K562 (cell line): ENCODE data around the gene NUP62. TPM values are rescaled to one million over a fixed set of nuclear protein-coding genes. Genes with fewer than 3 reads are reported as not detected.

ENCODE experiments used
- ATF1 ChIP-seq, 2 experiments: fragments of 450-650 bp in 1 of 2; IDR thresholded peaks; 2 replicates each; pipeline ENCODE4 v1.6.1; 2016; ENCODE audit warnings: missing compliant biosample characterization in 1 of 2, missing genetic modification characterization in 1 of 2
- BCOR ChIP-seq: fragments of 450-650 bp; IDR thresholded peaks from 2 replicates; pipeline ENCODE4 v1.6.1; 2016
- CEBPZ ChIP-seq: fragments of 150-350 bp; IDR thresholded peaks from 2 replicates; pipeline ENCODE4 v1.6.1; 2014; ENCODE audit warnings: low read depth, mild to moderate bottlenecking, low read length, borderline replicate concordance
- HCFC1 ChIP-seq: IDR thresholded peaks from 2 replicates; pipeline ENCODE4 v1.6.1; 2012; ENCODE audit warnings: low read depth, low read length, improper control_type of control experiment
- KDM2B ChIP-seq: fragments of 250-450 bp; sonication (Bioruptor Pico); IDR thresholded peaks from 2 replicates; pipeline ENCODE4 v1.8.0; 2021; ENCODE audit warnings: mild to moderate bottlenecking, moderate library complexity
- L3MBTL2 ChIP-seq: fragments of 450-650 bp; IDR thresholded peaks from 2 replicates; pipeline ENCODE4 v1.6.1; 2016; ENCODE audit warnings: mild to moderate bottlenecking, moderate library complexity
- MEIS2 ChIP-seq: fragments of 450-650 bp; IDR thresholded peaks from 2 replicates; pipeline ENCODE4 v1.6.1; 2014; ENCODE audit warnings: mild to moderate bottlenecking; ENCODE audit not compliant: partially characterized antibody
- NFE2L1 ChIP-seq: fragments of 450-650 bp; IDR thresholded peaks from 2 replicates; pipeline ENCODE4 v1.6.1; 2016; ENCODE audit warnings: missing genetic modification characterization, low read depth, mild to moderate bottlenecking, missing compliant biosample characterization, moderate library complexity, borderline replicate concordance
- RBFOX2 ChIP-seq: fragments of 200-400 bp; formaldehyde crosslinking; IDR thresholded peaks from 2 replicates; pipeline ENCODE4 v1.6.1; 2017; ENCODE audit warnings: low read depth, mild to moderate bottlenecking, low read length, moderate library complexity
- RFX7 ChIP-seq: fragments of 250-450 bp; sonication (Bioruptor Pico); IDR thresholded peaks from 2 replicates; pipeline ENCODE4 v1.5.1; 2021; ENCODE audit warnings: mild to moderate bottlenecking
- RHOXF2B ChIP-seq: fragments of 250-450 bp; sonication (Bioruptor Pico); conservative IDR thresholded peaks from 2 replicates; pipeline ENCODE4 v1.5.1; 2021
- TSC22D4 ChIP-seq: fragments of 450-650 bp; IDR thresholded peaks from 2 replicates; pipeline ENCODE4 v1.6.1; 2016; ENCODE audit warnings: missing genetic modification characterization, missing biosample characterization, control low read depth
- XRCC3 ChIP-seq: fragments of 450-650 bp; IDR thresholded peaks from 2 replicates; pipeline ENCODE4 v1.6.1; 2017; ENCODE audit warnings: mild to moderate bottlenecking, moderate library complexity
- ZBTB12 ChIP-seq: fragments of 250-450 bp; sonication (Bioruptor Pico); IDR thresholded peaks from 2 replicates; pipeline ENCODE4 v1.4.0; 2020
- ZEB2 ChIP-seq: fragments of 450-650 bp; IDR thresholded peaks from 2 replicates; pipeline ENCODE4 v1.6.1; 2016
- ZNF75A ChIP-seq: fragments of 450-650 bp; formaldehyde crosslinking; IDR thresholded peaks from 2 replicates; pipeline ENCODE4 v1.4.0; 2020; ENCODE audit warnings: mild to moderate bottlenecking
- ZNF79 ChIP-seq: fragments of 250-450 bp; sonication (Bioruptor Pico); IDR thresholded peaks from 2 replicates; pipeline ENCODE4 v1.4.0; 2020; ENCODE audit warnings: low read depth, mild to moderate bottlenecking, moderate library complexity
- polyA plus RNA-seq, 8 experiments: library from polyadenylated mRNA; depleted of rRNA in 4 of 8; stranded (reverse) in 5 of 8; unstranded in 3 of 8; fragments of >200 nt; fragmentation: Nextera tagmentation in 2 of 8; fragmentation: Illumina TruSeq in 1 of 8; extraction: Ambion mirVana in 2 of 8; extraction: Trizol in 1 of 8; gene quantifications; 2 replicates each; pipeline versions ENCODE4 v1.2.1 to v1.2.3, GENCODE V29; 2011 to 2014; ENCODE audit warnings: inconsistent platforms in 1 of 8, missing spikeins in 1 of 8
- total RNA-seq, 7 experiments: library from RNA; depleted of rRNA in 6 of 7; stranded (reverse); fragments of >200 nt in 6 of 7; fragmentation: Illumina TruSeq in 2 of 7; extraction: Trizol in 2 of 7; gene quantifications; 2 replicates each; pipeline versions ENCODE4 v1.2.1 to v1.2.3, GENCODE V29; 2011 to 2021; ENCODE audit warnings: low replicate concordance in 1 of 7
- TF ChIP-seq, protein P1 (sequence below): sonication (generic); formaldehyde crosslinking; IDR thresholded peaks from 2 replicates; pipeline ENCODE4 v1.8.0; 2022; ENCODE audit warnings: missing genetic modification reagents, mild to moderate bottlenecking, borderline replicate concordance
- TF ChIP-seq, protein P2 (sequence below): fragments of 450-650 bp; IDR thresholded peaks from one replicate; pipeline ENCODE4 v1.6.1; 2018; ENCODE audit warnings: mild to moderate bottlenecking, moderate library complexity; ENCODE audit not compliant: partially characterized antibody

Gene NUP62
- total and polyA plus RNA-seq, 9 of the 15 experiments (the other 6 are each of a cell fraction or from before 2014, with no cell fraction given), result 16.9 to 109 (median 66.0) TPM

- TF ChIP-seq L3MBTL2 (peak; percentile 44; the same call in 1 of the 2 replicates), RBFOX2 (peak; percentile 82), ATF1 (CRISPR knock-in tag; IDR thresholded peaks at IDR 0.05) (no peak), ATF1 (tag; IDR thresholded peaks at IDR 0.05) (0 out of 2 replicates have a peak, but pooled peaks have one; percentile 21), MEIS2 (no peak), BCOR (no peak), KDM2B (CRISPR knock-in tag) (no peak), XRCC3 (no peak), ZNF75A (CRISPR knock-in tag) (no peak), NFE2L1 (tag) (peak; percentile 27; the same call in 1 of the 2 replicates), RFX7 (CRISPR knock-in tag) (no peak), HCFC1 (peak; percentile 27; the same call in 1 of the 2 replicates), TSC22D4 (no peak), CEBPZ (no peak), ZEB2 (peak; percentile 55; the same call in 1 of the 2 replicates), ZNF79 (CRISPR knock-in tag) (0 out of 2 replicates have a peak, but pooled peaks have one; percentile 39), ZBTB12 (CRISPR knock-in tag) (no peak), RHOXF2B (CRISPR knock-in tag) (no peak)
- TF ChIP-seq, protein P1, sequence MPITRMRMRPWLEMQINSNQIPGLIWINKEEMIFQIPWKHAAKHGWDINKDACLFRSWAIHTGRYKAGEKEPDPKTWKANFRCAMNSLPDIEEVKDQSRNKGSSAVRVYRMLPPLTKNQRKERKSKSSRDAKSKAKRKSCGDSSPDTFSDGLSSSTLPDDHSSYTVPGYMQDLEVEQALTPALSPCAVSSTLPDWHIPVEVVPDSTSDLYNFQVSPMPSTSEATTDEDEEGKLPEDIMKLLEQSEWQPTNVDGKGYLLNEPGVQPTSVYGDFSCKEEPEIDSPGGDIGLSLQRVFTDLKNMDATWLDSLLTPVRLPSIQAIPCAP (CRISPR knock-in tag), result no peak
- TF ChIP-seq, protein P2, sequence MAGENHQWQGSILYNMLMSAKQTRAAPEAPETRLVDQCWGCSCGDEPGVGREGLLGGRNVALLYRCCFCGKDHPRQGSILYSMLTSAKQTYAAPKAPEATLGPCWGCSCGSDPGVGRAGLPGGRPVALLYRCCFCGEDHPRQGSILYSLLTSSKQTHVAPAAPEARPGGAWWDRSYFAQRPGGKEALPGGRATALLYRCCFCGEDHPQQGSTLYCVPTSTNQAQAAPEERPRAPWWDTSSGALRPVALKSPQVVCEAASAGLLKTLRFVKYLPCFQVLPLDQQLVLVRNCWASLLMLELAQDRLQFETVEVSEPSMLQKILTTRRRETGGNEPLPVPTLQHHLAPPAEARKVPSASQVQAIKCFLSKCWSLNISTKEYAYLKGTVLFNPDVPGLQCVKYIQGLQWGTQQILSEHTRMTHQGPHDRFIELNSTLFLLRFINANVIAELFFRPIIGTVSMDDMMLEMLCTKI, result no peak
These were observed 5.1 kb downstream of the NUP62 start (continued) for GRCh38 chr19:49924004-49924880.
